Stimulated activated CD4-positive, alpha-beta T cell treated with anti-CD3 and anti-CD28 coated beads, Interleukin-2, amount 100 ng/mL, for 24 hours (primary cell): ENCODE data around the gene FOXN3.

Experiments used
- DNase-seq, 2 donors: peaks; one replicate each; pipeline ENCODE4 v3.0.0-alpha.2; 2020

Gene FOXN3

GRCh38 chr14:89379891-89380820 lies 36.9 kb downstream of the FOXN3 start:
- no peak for DNase-seq

DNA sequence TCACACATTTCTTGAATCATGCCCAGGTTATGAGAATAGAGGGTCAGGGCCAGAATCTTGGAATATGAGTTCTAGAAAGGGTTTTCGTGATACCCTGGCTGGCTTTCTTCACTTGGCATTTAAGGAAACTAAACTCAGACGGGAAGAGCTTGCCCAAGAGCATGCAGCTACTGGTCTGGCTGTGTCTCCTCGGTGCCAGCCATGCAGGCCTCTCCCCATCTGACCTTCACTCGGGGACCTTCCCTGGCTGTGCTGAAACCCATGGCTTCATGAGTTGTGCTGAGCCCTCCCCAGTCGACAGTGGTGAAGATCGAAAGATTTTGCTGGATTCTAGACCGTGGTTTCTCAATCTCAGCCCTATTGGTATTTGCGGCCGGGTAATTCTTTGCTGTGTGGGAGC lies 38.0 kb downstream of the FOXN3 start:
- DNase-seq, result no peak

DNA sequence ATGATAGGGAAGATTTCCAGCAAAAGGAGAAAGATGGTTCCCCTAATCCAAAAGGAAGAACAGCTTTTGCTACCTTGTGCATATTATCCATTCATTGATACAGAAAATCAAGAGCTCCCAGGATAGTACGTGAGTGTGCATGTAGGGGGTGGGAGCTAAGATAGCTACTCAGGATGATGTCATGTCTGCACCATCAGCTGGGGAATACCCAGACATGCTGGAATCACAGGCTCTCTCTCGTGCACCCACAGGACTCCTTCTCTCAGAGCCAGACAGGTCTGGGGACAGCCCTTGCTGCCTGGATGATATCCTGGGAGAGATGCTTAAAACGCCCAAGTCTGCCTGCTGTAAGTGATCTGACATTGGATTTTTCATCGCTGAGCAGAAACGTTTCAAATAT lies 38.9 kb downstream of the FOXN3 start:
- DNase-seq, result peak; percentile 35 to 38

GRCh38 chr14:89377544-89377943 lies 39.5 kb downstream of the FOXN3 start:
- no peak for DNase-seq

- DNase-seq, result no peak
Observed at GRCh38 chr14:89374908-89375307, 42.1 kb downstream of the FOXN3 start.

- no peak for DNase-seq
Observed at GRCh38 chr14:89373185-89373584, 43.8 kb downstream of the FOXN3 start.

DNA sequence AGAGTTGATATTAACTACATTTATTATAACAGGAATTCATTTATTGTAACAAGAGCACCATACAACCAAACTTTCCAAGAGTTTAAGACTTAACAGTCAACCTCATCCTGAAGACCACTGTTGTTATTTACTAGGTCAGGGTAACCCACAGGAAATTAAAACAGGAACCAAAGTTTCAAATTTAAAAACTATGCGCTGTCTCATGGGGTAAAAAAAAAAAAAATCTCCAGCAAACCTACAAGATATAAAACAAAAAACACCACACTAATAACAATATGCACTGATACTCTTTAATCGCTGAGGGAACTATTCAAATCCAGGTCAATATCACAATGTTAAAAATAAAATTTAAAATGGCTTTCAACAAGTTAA lies 44.5 kb downstream of the FOXN3 start:
- DNase-seq, result no peak

DNA sequence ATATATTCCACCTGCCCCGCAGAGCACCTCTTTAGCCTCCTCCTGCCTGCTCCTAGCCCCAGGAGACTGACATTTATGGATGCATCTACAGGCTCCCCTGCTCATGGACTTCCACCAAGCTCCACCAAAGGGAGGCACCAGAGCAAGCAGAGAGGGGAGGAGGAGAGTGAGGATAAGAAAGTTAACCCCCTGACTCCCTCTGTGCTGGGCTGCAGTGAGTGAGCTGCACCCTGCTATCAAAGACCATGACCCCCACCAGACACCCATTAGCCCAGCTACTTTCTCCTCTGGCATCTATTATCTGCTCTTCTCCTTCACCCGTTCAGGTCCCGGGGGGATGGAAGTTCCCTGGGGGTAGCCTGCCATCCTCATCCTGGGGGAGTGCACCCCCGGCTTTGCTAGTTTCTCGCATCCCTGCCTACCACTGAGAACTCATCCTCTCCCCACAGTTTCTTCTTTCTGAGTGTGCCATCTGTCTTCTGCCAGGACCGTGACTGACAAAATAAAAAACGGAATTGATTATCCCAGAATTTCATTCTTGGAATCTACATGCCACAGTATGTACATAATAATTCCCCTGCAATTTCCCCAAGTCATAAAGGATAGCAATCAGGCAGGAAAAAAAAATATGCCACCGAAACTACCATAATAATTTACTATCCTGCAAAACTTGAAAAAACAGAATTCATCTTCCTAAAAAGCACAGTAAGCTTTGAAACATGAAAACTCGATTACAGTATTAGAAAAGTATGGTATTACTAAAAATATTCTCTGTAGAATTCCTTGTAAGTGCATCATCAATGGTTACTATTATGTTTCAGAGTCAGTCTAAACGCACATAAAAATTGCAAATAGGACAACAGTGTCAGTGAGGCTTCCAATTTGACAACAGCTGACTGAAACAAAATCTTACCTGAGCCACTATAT lies 45.2 kb downstream of the FOXN3 start:
- no peak for DNase-seq

GRCh38 chr14:89370781-89371180 lies 46.3 kb downstream of the FOXN3 start:
- no peak for DNase-seq

GRCh38 chr14:89370381-89370780 lies 46.7 kb downstream of the FOXN3 start:
- DNase-seq, result no peak

GRCh38 chr14:89369656-89370055 lies 47.4 kb downstream of the FOXN3 start:
- no peak for DNase-seq

- no peak for DNase-seq
Observed at GRCh38 chr14:89368490-89369477, 48.2 kb downstream of the FOXN3 start.

DNA sequence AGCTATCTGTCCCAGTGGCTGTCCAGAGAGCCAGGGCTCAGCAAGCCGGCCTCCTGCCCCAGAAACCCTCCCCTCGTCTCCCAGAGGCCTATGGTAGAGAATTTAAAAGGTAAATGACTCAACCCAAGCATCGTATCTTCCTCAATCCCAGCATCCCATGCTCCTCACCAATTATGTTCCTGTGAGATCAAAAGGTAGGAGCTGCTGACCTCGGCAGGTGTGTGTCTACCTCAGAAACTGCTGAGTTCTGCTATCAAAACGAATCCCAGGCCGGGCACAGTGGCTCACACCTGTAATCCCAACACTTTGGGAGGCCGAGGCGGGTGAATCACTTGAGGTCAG lies 49.3 kb downstream of the FOXN3 start:
- DNase-seq, result no peak

DNA sequence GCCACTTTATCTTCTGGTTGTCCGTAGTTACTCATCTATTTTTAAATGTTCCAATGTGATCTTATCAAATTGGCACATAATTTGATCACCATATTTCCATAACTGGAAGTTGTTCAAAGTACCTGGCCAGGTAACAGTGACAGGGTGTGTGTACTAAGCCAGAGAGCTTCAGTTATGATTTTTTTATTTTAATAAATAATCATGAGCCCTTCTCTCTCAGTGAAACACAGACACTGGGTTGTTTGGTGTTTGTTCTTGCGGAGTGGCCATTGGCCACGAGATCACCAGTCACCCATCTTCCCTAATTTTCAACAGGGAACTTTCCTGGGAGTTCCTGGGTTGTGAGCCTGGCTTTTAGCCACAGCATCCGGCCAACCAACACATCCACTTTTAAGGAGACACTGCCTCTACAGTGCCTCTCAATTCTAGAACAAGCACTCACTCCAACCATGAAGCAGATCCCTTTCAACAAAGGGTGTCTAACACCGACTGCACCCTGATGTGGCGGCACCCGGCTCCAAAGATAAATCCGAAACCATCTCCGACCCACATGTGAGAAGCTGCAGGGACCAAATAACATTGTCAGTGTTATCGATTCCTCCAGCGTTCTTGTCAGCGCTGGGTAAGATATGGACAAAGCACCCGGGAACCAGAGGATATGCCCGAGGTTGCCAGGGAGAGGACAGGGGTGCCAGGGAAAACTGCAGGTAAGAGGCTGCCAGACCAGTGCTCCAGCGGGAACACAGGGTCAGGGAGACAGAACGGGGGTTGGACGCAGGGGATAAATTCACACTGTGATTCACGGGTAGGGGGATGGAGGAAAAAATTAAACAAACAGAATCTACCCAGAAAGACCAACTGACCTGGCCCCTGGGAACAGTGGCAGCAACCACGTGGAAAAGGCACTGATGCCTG lies 49.9 kb downstream of the FOXN3 start:
- no peak for DNase-seq

DNA sequence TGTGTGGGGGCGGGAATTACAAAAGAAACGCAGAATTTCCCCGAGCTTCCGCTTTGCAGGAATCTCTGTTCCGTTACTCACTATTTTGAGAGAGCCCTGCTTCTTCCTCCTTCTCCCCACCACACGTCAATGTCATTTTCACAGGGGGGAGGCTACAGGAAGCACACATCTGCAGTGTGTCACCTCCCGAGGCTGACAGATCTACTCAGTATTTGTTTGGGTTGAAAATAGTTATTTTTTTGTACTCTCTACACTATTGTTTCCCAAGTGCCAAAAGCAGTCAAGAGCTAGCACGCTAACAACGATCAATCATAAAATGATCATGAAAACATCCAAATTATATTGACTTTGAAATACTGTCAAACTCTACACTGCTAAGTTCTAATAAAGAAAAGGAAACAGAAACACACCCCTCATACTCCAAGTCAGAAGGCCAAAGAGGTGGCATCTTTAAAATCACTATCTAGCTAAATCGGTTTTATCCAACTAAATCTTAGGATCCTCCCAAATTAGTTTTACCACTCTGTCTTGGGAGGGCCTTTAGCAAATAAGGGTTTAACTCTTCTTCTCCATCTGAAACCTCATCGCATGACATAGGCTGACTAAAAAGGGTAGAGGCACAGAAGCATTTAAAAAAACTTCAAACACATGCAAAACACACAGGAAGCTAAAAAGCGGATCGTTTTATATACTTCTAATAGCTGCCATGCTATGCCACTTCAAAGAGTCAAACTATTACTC lies 51.8 kb downstream of the FOXN3 start:
- DNase-seq, result peak; percentile 49 to 66

DNA sequence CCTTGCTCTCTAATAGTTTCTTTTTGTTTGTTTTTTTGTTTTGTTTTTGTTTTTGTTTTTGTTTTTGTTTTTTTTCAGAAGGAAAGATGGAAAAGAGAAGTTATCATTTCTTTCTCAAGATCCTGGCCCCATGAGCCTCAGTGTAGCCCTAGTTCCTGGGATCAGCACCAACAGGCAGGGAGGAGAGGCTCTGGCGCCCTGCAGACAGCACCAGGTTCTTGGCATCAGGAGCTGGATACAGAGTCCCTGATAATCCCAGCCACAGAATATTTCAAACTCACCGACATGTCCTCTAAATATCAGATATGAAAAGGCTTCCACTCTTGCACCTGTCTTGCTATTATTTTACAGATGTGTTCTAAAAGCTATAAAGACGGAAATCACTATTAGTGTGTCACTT lies 52.7 kb downstream of the FOXN3 start:
- no peak for DNase-seq

- DNase-seq, result no peak
Observed at GRCh38 chr14:89360277-89360676, 56.8 kb downstream of the FOXN3 start.

- no peak for DNase-seq
Observed at GRCh38 chr14:89359477-89360222, 57.4 kb downstream of the FOXN3 start.

DNA sequence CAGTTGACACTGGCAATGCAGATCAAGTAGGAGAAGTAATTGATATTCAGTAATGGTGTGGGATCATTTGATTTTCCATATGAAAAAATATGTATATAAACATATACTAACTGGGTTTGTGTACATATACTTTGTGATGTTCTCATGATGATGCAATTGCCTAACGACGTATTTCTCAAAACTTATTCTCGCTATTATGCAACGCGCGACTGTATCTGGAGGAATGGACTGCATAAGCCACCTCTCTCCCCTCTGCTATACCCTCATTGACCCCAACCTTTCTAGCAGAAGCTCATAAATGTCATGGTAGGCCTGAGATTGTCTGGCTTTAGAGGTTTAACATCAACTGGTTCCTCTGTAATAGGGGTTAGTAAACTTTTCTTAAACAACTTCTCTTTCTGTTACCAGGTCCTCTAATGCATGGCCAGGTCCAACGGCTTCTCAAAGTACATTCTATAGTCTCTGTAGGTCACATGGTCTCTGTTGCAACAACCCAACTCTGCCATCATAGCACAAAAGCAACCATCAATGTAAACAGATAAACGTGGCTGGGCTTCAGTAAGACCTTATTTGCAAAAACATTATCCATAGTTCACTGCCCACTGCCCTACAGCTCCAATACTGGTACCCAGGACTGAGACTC lies 59.3 kb downstream of the FOXN3 start:
- no peak for DNase-seq

DNA sequence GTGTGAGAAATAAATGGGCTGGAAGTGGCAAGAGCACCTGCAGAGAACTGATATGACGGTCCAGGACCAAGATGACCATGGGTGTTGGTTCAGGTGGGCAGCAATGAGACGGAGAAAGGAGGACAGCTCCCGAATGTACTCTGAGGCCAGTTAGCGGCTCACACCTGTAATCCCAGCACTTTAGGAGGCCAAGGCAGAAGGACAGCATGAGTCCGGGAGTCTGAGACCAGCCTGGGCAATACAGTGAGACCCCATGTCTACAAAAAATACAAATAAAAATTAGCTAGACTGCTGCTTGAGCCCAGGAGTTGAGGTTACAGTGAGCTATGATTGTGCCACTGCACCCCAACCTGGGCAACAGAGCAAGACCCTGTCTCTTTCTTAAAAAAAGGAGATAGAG lies 60.1 kb downstream of the FOXN3 start:
- no peak for DNase-seq
